Activated T-cell treated with anti-CD3 and anti-CD28 coated beads for 1 hour (primary cell): ENCODE results near the gene ELL.

Experiments
- DNase-seq: peaks from one replicate; pipeline ENCODE4 v3.0.0-alpha.2; 2020; ENCODE audit warnings: low read depth

The ELL gene

DNA sequence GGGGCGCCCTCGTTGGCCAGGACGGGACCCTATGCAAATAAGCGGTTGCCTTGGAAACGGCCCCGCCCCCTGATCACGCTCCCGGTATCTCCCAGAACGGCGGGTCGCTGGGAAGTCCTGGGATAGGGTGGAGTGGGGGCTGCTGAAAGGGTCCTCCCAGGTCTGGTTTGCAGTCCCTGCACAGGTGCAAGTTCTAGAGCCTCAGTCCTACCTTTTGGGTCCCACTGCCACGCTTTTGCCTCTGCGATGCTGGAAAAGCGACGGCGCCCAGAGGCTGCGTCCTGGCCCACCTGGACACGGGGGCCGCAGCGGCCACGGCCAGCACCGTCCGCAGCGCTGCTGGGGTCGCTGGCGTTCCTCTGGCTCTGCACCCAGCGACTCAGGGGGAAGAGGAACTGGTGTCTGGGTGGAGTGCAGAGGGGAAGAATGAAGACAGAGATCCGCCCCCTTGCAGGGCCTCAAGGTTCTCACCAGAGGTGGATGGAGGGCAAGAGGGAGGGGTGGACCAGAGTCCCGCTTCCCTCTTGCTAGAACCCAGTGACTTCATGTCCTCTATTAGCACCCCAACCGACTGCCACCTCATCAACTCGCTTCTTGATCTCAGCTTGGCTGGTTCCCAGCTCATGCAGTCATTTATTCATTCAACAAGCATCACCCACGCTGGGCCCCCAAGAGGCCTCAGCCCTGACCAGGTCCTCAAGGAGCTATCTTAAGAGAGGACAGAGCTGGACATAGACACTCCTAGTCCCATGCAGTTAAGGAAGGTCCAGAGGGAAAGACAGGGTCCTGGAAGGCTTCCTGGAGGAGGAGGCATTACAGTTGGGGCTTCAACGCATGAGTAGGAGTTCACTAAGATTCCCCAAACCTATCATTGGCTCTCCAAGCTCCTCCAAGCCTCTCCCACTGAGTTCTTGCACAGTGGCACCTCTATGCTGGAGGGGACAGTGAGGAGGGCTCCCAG, 124.3 kb downstream of the ELL start, which contains the start of gene LRRC25:
Gene LRRC25 (minus strand): TSS at position 381 of the 961 bp plus-strand sequence. CDS start 659 bp downstream, outside the sequence.
- DNase-seq, result no peak

DNA sequence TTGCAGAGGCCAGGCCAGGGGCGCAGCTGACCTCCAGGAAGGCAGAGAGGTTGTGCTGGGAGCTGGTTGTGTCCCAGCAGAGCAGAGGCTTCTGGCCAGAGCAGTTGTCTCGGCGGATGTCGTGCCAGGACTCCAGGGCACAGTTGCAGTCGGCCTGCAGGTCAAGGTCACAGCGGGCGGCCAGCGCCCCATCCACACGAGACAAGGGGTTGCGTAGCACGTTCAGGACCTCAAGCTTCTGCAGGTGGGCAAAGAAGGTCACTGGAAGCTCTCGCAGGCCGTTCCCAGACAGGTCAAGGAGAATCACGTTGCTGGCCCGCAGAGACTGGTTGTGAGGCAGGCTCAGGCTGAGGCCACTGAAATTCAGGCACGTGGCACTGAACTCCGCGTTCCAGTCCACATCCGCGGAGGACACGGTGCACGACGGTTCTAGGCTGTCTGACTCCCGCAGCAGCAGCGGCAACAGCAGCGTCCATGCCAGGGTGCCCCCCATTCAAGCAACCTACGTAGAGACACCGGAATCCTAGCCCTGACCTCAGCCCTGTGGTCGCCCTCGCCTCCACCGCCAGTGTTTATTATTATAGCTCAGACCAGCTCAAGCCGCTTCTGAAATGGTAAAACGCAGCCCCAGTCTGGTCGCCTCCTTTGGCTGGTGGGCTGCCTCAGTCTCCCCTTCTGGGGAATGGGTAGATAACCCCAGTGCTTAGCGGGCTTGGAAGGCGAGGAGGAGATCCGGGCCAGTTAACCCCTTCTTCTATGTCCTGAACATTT, 125.2 kb downstream of the ELL start:
- DNase-seq, result no peak

DNA sequence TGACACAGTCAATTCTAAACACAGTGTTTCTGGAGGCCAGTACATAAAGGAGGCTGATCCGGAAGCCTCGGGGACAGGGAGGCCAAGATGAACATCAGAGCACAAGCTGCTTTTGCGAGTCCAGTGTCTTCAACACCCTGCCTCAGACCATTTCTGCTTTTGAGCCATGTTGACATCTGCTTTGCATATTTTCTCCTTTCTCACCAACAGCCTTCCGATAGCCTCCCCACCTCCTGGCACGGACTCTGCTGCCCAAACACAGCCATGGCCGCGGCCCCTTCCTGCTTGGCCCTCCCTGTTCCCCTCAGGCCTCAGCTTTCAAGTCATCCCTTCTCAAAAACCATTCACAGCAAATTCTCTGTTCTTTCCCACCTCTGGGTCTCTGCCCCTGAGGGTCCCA, 128.0 kb downstream of the ELL start:
- DNase-seq, result no peak

DNA sequence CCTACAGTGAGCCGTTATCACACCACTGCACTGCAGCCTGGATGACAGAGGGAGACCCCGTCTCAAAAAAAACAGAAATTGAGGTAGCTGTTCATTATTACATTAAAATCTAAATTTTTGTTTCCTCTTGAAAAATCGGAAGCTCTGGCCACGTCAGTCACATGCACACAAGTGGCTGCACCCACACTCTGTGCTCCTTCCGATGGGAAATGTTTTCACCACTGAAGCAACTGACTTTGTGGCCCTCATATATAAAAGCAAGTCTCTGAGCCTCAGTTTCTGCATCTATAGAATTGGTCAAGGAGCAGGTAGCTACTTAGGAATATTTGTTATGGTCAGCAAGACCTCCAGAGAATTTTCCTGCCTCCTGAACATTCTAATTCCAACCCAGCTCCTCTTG, 128.9 kb downstream of the ELL start:
- no peak for DNase-seq
